Midbrain (tissue), 1 donor: ENCODE data around the gene INPP5E.

Experiments
- DNase-seq: peaks from one replicate; lab custom pipeline; 2025; lab: John Stamatoyannopoulos, UW

INPP5E gene

GRCh38 chr9:136385015-136385414 lies 54.6 kb downstream of the INPP5E start:
- no peak for DNase-seq

DNA sequence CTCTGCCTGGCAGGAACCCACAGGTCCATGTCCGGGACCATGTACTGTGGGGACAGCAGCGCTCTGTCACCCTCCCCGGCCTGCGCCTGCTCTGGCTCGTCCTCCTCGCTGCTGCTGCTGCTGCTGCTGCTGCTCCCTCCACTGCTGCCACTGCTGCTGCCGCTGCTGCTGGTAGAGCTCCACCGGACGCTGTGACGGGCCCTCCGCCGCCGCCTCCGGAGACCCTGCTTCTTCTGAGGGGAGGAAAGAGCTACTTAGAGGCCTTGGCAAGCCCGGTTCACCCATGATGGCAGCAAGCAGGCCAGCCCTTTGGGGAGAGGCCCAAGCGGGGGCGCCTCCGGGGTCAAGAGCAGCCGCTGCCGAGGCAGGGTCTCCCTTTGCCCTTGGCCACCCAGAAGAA lies 56.2 kb downstream of the INPP5E start:
- DNase-seq: no peak

GRCh38 chr9:136381966-136382513 lies 57.6 kb downstream of the INPP5E start:
- no peak for DNase-seq

- DNase-seq: peak; percentile 23
These were observed 58.3 kb downstream of the INPP5E start for GRCh38 chr9:136381311-136381710.

DNA sequence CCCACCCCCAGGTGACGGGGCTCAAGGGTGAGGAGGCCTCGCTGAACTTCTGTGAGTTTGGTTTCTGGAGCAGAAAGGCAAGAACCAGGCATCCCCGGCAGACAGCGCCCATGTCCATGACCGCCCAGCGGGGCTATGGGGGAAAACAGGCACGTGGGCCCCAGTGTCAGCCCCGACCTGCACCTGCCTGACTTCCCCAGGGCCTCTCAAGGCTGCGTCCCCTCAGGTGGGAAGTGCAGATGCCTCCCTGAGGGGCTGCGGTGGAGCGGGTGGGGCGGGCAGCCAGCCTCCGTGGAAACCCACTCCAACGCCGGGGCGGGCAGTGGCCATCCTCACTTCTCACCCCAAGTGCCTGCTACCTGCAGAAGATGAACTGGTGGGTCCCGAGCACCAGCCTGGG lies 59.3 kb downstream of the INPP5E start:
- no peak for DNase-seq

DNA sequence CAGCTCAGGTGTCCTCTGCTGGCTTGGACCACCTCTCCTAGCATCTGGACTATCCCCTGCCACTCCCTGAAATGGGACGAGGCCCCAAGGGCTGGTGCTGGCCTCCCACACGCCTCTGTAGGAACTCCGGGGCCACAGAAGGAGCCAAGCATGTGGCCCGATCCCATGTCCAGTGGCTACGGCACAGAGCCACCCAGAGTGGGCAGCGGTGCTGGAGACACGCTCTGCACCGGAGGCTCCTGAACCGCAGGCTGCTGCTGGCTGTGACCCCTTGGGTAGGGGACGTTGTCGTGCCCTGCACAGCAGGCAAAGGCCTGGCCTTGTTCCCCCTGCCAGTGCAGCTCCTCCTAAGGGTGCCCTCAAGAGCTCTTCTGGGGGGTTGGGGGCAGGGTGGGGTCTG lies 59.8 kb downstream of the INPP5E start:
- no peak for DNase-seq

GRCh38 chr9:136379401-136379800 lies 60.2 kb downstream of the INPP5E start:
- DNase-seq: no peak

DNA sequence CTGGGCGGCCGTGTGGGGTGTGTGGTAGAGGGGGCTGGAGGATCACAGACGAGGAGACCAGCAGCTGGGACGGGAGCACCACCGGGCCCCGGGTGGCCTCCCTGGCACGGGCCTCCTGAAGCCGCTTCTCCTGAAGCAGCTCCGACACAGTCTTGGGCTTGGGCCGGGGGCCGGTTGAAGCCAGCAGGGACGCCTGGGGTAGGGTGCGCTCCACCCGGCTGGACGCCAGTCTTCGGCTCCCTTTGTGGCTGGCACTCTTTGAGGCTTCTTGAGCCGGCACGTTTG lies 60.7 kb downstream of the INPP5E start:
- no peak for DNase-seq
